ENCODE data around the gene PSMF1.

PSMF1 gene

DNA sequence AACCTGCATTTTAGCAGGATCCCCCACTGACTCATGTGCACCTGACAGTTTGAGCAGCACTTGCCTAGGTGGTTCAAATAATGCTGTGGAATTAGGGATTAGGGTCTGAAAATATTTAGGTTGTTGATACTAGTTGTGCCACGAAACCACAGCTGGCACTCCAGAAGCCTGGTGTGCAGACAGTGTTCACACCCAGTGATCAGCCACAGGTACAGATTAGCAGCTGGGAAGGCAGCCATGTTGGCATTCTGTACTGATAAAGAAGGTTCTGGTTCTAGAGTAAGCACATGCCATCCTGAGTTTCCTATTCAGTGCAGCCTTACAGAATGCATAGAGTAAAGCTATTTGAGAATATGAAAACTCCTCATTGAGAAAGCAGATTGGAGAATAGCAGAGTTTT, 36.3 kb downstream of the PSMF1 start:
- Mint-ChIP-seq H3K4me3 (no peak overlapping the region), H3K4me1 (peaks cover 28% of the 10 kb centered on the region), H3K36me3 (ENCODE audit: insufficient read depth) (peaks cover 21% of the 10 kb centered on the region), H3K9me3 (no peaks in the 10 kb centered on the region), H3K27ac (ENCODE audit: low read depth) (no peak overlapping the region), H3K27me3 (no peaks in the 10 kb centered on the region)
- ATAC-seq (replicated peaks; ENCODE audit: extremely low read depth, poor library complexity, severe bottlenecking) (no peak), DNase-seq (ENCODE audit: low spot score in 2 of 2) (no peak)

DNA sequence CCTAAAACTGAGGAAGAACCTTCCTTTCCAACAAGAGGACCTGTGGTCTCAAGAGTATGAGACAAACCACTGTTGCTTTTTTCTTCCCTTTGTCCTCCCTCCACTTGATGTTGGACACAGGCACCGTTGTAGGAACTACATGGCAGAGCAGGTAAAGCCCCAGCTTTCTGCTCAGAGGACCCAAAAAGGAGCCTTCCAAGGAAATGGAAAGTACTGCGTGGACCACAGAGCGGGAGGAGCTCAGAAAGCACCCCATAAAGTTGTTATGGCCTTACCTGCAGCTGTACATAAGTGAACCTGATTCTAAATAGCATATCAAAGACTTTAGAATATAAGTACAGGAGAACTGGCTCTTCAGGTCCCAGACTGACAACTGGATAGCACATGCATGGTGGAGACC, 36.9 kb downstream of the PSMF1 start:
- Mint-ChIP-seq H3K27me3 (no peaks in the 10 kb centered on the region), H3K27ac (ENCODE audit: low read depth) (no peak overlapping the region), H3K9me3 (no peaks in the 10 kb centered on the region), H3K4me3 (no peak overlapping the region), H3K4me1 (peaks cover 28% of the 10 kb centered on the region), H3K36me3 (ENCODE audit: insufficient read depth) (peaks cover 20% of the 10 kb centered on the region)
- DNase-seq (ENCODE audit: low spot score in 2 of 2) (no peak), ATAC-seq (replicated peaks; ENCODE audit: extremely low read depth, poor library complexity, severe bottlenecking) (no peak)

DNA sequence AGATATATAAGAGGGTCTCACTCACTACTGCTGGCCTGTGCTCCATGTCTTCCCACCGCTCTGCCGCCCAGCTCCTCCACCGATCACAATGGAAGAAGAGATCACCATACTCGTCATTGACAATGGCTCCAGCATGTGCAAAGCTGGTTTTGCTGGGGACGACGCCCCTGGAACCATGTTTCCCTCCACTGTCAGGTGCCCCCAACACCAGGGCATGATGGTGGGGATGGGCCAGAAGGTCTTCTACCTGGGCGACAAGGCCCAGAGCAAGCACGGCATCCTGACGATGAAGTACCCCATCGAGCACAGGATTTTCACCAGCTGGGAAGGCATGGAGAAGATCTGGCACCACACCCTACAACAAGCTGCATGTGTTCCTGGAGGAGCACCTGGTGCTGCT, 42.1 kb downstream of the PSMF1 start:
- peaks cover 6% of the 10 kb centered on the region for H3K4me1 Mint-ChIP-seq
- no peaks in the 10 kb centered on the region for H3K27me3 Mint-ChIP-seq
- DNase-seq (ENCODE audit: low spot score in 2 of 2): no peak
- no peak overlapping the region for H3K4me3 Mint-ChIP-seq
- no peaks in the 10 kb centered on the region for H3K9me3 Mint-ChIP-seq
- ATAC-seq (replicated peaks; ENCODE audit: extremely low read depth, poor library complexity, severe bottlenecking): no peak
- peaks cover 40% of the 10 kb centered on the region for H3K36me3 Mint-ChIP-seq (ENCODE audit: insufficient read depth)
- no peak overlapping the region for H3K27ac Mint-ChIP-seq (ENCODE audit: low read depth)

DNA sequence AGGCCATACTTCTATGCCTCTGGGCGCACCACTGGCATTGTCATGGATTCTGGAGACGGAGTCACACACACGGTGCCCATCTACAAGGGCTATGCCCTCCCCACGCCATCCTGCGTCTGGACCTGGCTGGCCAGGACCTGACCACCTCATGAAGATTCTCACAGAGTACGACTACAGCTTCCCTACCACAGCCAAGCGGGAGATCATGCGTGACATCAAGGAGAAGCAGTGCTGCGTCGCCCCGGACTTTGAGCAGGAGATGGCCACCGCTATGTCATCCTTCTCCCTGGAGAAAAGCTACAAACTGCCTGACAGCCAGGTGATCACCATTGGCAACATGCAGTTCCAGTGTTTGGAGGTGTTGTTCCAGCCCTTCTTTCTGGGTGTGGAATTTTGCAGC, 42.6 kb downstream of the PSMF1 start:
- H3K27ac Mint-ChIP-seq (ENCODE audit: low read depth): no peak overlapping the region
- peaks cover 45% of the 10 kb centered on the region for H3K36me3 Mint-ChIP-seq (ENCODE audit: insufficient read depth)
- no peak overlapping the region for H3K4me3 Mint-ChIP-seq
- no peaks in the 10 kb centered on the region for H3K9me3 Mint-ChIP-seq
- H3K4me1 Mint-ChIP-seq: peaks cover 6% of the 10 kb centered on the region
- no peak for ATAC-seq (replicated peaks; ENCODE audit: extremely low read depth, poor library complexity, severe bottlenecking)
- DNase-seq (ENCODE audit: low spot score in 2 of 2): no peak
- no peaks in the 10 kb centered on the region for H3K27me3 Mint-ChIP-seq

DNA sequence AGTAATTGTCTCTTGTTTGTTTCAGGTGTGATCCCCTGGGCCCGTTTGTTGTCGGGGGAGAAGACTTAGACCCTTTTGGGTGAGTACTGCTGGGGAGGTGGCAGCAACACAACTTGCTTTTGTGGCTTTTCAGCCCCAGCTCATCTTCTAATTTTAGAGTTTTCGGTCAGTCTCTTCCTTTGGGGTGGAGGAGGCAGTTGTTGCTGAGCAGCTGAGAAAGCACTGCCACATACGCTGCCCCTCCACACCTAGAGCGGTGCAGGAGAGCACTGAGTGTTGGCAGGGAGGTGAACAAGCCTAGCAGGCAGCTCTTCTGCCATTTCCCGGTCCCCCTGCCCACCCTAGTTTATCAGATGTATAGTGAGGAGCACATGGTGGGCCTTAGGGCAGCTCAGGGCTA, 44.7 kb downstream of the PSMF1 start:
- Mint-ChIP-seq H3K4me1 (peaks cover 6% of the 10 kb centered on the region), H3K4me3 (no peak overlapping the region), H3K27ac (ENCODE audit: low read depth) (no peak overlapping the region), H3K9me3 (no peaks in the 10 kb centered on the region), H3K27me3 (no peaks in the 10 kb centered on the region), H3K36me3 (ENCODE audit: insufficient read depth) (peaks cover 59% of the 10 kb centered on the region)
- DNase-seq (ENCODE audit: low spot score in 2 of 2) (no peak), ATAC-seq (replicated peaks; ENCODE audit: extremely low read depth, poor library complexity, severe bottlenecking) (no peak)

DNA sequence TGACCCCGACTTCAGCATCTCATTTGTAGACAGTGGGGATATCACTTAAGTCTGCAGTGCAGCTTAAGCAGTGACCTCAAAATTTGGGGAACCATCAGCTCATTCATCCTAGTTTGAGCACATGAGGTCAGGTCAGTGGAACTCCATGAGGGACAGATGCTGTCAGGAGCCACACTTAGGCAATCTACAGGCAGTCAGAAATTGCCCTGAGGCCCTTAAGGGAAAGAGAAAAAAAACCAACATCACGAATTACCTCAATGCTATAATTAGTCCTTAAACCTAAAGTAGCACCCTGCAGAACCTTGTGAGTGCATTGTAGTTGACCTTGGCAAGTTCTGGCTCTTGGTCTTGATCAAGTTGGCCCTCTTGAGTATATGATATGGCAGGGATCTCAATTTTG, 45.3 kb downstream of the PSMF1 start:
- Mint-ChIP-seq H3K36me3 (ENCODE audit: insufficient read depth) (peaks cover 65% of the 10 kb centered on the region), H3K4me3 (no peak overlapping the region), H3K9me3 (no peaks in the 10 kb centered on the region), H3K27ac (ENCODE audit: low read depth) (no peak overlapping the region), H3K27me3 (no peaks in the 10 kb centered on the region), H3K4me1 (peaks cover 6% of the 10 kb centered on the region)
- DNase-seq (ENCODE audit: low spot score in 2 of 2): no peak
- ATAC-seq (replicated peaks; ENCODE audit: extremely low read depth, poor library complexity, severe bottlenecking): no peak

DNA sequence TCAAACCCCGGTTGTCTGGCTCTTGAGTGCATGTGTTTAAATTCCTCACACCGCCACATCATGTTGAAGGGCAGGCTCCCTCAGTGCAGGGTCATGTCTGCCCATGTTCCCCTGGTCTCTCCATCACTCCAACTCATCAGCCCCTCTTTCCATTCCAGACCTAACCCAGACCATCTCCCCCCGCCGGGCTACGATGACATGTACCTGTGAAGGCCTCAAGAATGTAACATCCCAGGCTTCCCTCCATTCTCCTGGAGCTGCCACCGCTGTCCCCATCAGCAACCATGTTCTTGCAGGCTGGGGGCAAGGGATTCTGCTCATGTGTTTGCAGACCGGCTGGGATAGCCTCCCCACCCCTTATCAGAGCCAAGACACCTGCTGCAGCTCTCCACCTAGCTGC, 46.5 kb downstream of the PSMF1 start:
- Mint-ChIP-seq H3K27me3 (no peaks in the 10 kb centered on the region), H3K9me3 (no peaks in the 10 kb centered on the region), H3K27ac (ENCODE audit: low read depth) (no peak overlapping the region), H3K4me3 (no peak overlapping the region), H3K36me3 (ENCODE audit: insufficient read depth) (peaks cover 68% of the 10 kb centered on the region), H3K4me1 (peaks cover 6% of the 10 kb centered on the region)
- DNase-seq (ENCODE audit: low spot score in 2 of 2) (no peak), ATAC-seq (replicated peaks; ENCODE audit: extremely low read depth, poor library complexity, severe bottlenecking) (no peak)

DNA sequence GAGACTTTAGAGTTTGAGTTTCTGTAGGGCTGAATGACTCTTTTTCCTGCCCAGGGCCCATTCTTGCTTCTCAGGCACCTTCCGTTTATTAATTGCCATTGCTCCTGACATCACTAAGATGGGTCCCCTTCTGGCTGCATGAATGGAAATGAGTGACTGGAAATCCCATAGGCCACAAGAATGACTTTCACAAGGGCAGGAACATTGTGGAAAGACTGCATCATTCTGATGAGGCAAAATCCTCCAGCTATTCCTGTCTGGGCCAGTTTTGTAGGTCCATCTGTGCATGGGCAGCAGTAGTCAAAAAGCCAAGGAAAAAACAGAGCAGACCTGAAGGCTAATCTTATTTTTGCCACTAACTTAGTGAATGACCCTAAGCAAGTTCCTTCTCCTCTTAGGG, 47.1 kb downstream of the PSMF1 start:
- H3K4me1 Mint-ChIP-seq: peaks cover 6% of the 10 kb centered on the region
- no peaks in the 10 kb centered on the region for H3K9me3 Mint-ChIP-seq
- H3K36me3 Mint-ChIP-seq (ENCODE audit: insufficient read depth): peaks cover 66% of the 10 kb centered on the region
- H3K4me3 Mint-ChIP-seq: no peak overlapping the region
- DNase-seq (ENCODE audit: low spot score in 2 of 2): no peak
- no peaks in the 10 kb centered on the region for H3K27me3 Mint-ChIP-seq
- no peak for ATAC-seq (replicated peaks; ENCODE audit: extremely low read depth, poor library complexity, severe bottlenecking)
- H3K27ac Mint-ChIP-seq (ENCODE audit: low read depth): no peak overlapping the region

DNA sequence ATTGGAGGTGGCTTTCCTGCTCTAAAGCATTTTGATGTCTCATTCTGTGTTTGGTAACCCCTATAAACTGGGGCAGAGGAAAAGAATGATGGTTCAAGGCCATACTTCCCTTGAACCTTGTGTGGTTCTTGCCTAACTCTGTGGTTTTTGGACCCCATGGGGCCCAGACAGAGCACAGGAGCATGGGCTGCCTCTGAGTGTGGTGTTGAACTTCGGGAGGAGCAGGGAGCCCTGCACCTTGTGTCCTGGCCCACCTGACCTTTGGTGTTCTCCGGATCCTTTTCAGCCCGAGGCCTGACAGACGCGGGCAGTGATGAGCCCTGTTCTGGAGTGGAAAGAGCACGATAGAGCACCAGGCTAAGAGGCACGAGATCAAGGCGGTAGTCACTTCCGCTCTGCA, 47.5 kb downstream of the PSMF1 start:
- peak overlapping the region; percentile 29 for H3K27ac Mint-ChIP-seq (ENCODE audit: low read depth)
- H3K36me3 Mint-ChIP-seq (ENCODE audit: insufficient read depth): peaks cover 63% of the 10 kb centered on the region

DNA sequence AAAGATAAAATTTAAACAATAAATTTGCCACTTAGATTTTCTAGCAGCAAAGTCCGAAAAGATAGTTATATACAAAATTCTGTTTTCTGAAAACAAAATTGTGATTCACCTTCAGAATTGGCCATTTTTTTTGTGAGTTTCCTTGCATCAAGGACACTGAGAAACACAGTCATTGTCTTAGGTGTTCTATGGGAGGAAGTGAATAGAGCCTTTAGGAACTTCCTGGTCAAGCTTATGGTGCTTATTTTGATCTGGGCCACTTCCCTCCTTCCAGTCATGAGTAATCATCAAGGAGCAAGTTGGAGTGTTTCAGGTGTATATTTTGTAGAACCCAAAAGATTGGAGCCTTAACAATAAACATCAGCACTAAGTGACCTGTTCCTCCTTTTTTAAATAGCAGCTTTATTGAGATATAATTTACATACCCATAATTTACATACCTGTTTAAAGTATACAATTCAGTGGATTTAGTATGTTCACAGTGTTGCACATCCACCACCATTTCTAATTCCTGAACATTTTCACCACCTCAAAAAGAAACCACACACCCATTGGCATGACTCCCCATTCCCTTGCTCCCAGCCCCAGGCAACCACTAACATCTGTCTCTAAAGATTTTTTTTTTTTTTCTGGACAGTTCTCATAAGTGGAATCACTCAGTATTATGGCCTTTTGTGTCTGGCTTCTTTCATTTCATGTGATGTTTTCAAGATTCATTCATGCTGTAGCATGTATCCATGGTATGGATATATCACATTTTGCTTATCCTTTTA, 48.7 kb downstream of the PSMF1 start:
- Mint-ChIP-seq H3K27ac (ENCODE audit: low read depth) (no peak overlapping the region), H3K4me3 (no peak overlapping the region), H3K27me3 (no peaks in the 10 kb centered on the region), H3K9me3 (no peaks in the 10 kb centered on the region), H3K4me1 (peaks cover 6% of the 10 kb centered on the region), H3K36me3 (ENCODE audit: insufficient read depth) (peaks cover 58% of the 10 kb centered on the region)
- DNase-seq (ENCODE audit: low spot score in 2 of 2) (no peak), ATAC-seq (replicated peaks; ENCODE audit: extremely low read depth, poor library complexity, severe bottlenecking) (no peak)

More for the DNA sequence above, 47.5 kb downstream of the PSMF1 start:
- Mint-ChIP-seq H3K4me3 (no peak overlapping the region), H3K4me1 (peaks cover 6% of the 10 kb centered on the region), H3K9me3 (no peaks in the 10 kb centered on the region), H3K27me3 (no peaks in the 10 kb centered on the region)
- ATAC-seq (replicated peaks; ENCODE audit: extremely low read depth, poor library complexity, severe bottlenecking) (no peak), DNase-seq (ENCODE audit: low spot score in 2 of 2) (no peak)

DNA sequence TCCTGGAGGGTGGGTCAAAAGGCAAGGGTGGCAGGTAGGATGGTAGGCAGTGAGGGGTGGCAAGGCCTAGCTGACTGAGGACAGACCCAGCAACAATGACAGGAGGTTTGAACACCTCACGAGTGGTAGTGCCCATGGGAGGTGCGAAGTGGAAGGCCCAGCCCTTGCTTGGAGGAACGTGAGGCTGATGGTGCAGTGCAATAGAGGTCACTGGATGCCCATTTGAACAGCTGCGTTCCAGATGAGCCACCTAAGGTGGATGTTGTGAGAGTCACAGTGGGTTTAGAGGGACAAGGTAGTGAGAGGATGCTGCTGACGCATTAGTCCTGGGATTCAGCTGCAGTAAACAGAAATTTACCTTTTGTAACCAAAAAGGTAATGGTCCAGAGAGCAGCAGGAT, 50.8 kb downstream of the PSMF1 start:
- no peak for ATAC-seq (replicated peaks; ENCODE audit: extremely low read depth, poor library complexity, severe bottlenecking)
- Mint-ChIP-seq H3K4me3 (no peak overlapping the region), H3K27ac (ENCODE audit: low read depth) (no peak overlapping the region), H3K4me1 (peaks cover 6% of the 10 kb centered on the region), H3K9me3 (no peaks in the 10 kb centered on the region), H3K36me3 (ENCODE audit: insufficient read depth) (peaks cover 42% of the 10 kb centered on the region), H3K27me3 (no peaks in the 10 kb centered on the region)
- DNase-seq (ENCODE audit: low spot score in 2 of 2): no peak

DNA sequence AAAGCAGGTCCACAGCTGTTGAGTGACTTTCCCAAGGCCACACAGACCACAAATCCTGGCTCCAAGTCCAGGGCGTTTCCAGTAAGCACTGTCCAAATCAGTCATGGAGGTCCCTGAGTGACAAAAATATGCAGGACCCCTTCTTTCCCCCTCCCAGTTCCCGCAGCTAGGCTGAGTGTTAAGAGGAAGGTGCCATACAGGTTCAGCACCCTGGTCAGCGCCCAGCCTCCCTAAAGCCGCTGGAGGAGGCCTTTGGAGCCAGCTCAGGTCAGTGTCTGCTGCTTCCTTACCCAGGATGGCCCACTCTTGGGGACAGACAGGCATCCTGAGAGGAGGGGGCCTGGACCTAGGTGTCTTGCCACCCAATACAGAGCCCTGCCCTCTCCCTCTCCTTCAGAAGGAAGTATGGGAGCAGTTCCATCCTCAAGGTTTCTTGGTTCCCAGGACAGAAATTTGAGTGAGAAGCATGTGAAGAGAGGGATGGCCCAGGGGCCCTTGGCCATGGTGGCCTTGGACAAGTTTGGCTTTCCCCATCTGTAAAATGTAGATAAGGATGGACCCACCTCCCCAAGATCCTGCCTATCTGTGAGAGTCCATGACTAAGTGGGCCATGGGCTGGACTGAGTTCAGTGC, 53.2 kb downstream of the PSMF1 start:
- Mint-ChIP-seq H3K4me3 (no peak overlapping the region), H3K27ac (ENCODE audit: low read depth) (no peak overlapping the region), H3K9me3 (no peaks in the 10 kb centered on the region), H3K36me3 (ENCODE audit: insufficient read depth) (peaks cover 25% of the 10 kb centered on the region), H3K4me1 (no peaks in the 10 kb centered on the region), H3K27me3 (no peaks in the 10 kb centered on the region)
- DNase-seq (ENCODE audit: low spot score in 2 of 2): no peak
- ATAC-seq (replicated peaks; ENCODE audit: extremely low read depth, poor library complexity, severe bottlenecking): no peak

DNA sequence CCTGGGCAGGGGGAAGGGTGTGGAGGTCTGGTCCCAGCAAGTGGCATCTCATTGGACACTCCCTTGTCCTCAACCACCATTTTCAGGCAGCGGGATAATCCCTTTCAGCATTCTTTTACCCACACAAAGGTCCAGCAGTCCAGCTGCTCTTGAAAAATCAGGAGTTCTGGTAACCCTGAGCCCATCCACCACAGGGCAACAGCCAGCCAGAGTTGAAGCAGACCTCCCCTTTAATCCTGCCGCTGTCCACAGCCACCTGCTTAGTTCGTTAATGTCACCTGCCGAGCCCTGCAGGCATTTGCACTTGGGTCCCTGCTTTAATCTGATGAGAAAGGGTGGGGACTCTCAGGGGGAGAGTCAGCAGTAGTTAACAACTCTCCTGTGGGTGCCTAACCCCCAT, 55.3 kb downstream of the PSMF1 start:
- ATAC-seq (replicated peaks; ENCODE audit: extremely low read depth, poor library complexity, severe bottlenecking) (no peak), DNase-seq (ENCODE audit: low spot score in 2 of 2) (no peak)
- peaks cover 8% of the 10 kb centered on the region for H3K36me3 Mint-ChIP-seq (ENCODE audit: insufficient read depth)
- H3K4me3 Mint-ChIP-seq: no peak overlapping the region
- H3K9me3 Mint-ChIP-seq: no peaks in the 10 kb centered on the region
- peaks cover 6% of the 10 kb centered on the region for H3K4me1 Mint-ChIP-seq
- no peak overlapping the region for H3K27ac Mint-ChIP-seq (ENCODE audit: low read depth)
- H3K27me3 Mint-ChIP-seq: no peaks in the 10 kb centered on the region

Measured in central memory CD8-positive, alpha-beta T cell (primary cell).